GM18868 (cell line): ENCODE measurements around the gene KDM4D.
"Not testable (repeated sequence)": the region's sequence is repeated elsewhere in the genome, so short reads cannot be mapped to it uniquely, and the experiment has no call there.

Experiments
- ATAC-seq: cut with Tn5 transposase; IDR thresholded peaks from one replicate; pipeline ENCODE4 v1.9.1; 2021; ENCODE audit warnings: mild to moderate bottlenecking, moderate library complexity; ENCODE audit not compliant: unreplicated experiment

The KDM4D gene

GRCh38 chr11:95025594-95025993 lies 52.1 kb downstream of the KDM4D start:
- not testable (repeated sequence) for ATAC-seq

GRCh38 chr11:95028357-95028756 lies 54.8 kb downstream of the KDM4D start:
- no peak for ATAC-seq

- ATAC-seq = no peak
Measured at GRCh38 chr11:95033051-95033450, 59.5 kb downstream of the KDM4D start.

- no peak for ATAC-seq
Measured at GRCh38 chr11:95035316-95035715, 61.8 kb downstream of the KDM4D start.

DNA sequence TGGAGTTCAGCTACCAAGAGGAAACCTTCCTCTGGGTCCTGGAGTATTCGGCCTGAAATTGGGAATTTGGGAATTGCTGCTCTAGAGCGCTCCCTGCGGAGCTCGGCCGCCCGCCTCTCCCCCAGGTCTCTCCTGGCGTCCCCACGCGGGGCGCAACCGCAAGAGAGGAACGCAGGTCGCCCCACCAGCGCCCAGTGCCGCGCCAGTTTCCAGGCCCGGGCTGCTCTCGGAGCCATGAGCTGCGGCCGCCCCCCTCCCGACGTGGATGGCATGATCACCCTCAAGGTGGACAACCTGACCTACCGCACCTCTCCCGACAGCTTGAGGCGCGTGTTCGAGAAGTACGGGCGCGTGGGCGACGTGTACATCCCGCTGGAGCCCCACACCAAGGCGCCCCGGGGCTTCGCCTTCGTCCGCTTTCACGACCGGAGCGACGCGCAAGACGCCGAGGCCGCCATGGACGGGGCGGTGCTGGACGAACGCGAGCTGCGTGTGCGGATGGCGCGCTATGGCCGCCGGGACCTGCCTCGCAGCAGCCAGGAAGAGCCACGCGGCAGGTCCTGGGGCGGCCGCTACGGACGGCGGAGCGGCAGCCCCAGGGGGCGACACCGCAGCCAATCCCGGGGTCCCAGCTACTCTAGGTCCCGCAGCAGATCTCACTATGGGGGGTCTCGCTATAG lies 64.0 kb downstream of the KDM4D start:
- ATAC-seq = not testable (repeated sequence)

DNA sequence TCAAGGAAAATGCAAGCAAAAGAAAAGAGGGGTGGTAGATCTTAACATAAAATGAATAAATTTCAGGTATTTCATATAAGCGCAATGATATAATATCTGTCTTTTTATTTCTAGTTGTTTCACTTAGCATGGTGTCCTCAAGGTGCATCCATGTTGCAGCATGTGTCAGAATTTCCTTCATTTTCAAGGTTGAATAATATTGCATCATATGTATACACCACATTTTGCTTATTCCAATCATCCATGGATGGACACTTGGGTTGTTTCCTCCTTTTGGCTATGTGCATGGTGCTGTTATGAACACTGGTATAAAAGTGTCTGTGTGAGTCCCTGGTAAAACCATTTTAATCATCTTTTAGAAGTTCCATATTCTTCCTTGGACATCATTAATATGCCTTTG lies 68.7 kb downstream of the KDM4D start:
- no peak for ATAC-seq

DNA sequence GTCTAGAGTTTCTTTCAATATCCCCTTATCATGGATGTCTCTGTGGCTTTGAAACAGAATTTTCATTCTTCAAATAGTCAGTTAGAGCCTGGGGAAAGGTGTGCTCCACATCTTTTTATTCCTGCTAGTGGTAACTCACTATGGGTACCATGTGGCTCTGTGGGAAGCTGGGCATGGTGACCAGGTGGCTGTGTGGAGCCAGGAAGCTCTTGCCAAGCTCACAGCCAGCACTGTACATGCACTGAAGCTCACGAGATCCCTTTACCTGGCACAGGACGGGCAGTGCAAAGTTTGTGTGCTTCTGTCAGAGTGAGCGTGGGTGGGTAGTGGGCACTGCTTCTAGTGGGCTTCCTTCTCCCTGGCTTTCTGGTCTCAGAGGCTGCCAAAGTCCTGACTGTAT lies 69.4 kb downstream of the KDM4D start:
- no peak for ATAC-seq

- no peak for ATAC-seq
Measured at GRCh38 chr11:95044010-95044409, 70.5 kb downstream of the KDM4D start.

DNA sequence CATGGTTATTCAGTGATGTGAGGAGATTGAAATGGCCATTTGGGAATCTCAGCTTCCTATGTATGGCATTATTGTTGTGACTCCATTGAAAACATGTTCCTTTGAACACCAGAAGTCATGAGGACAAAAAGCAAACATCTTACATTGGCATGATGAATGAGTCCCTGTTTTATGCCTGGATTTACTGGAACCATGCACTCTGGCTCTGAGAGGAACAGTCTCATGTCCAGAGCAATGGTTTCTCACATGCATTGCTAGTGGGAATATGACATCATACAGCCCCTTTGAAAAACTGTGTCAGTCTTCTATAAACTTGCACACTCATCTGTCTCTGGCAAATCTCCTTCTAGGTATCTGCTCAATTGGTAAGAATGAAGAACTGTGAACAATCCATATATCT lies 72.3 kb downstream of the KDM4D start:
- ATAC-seq = no peak
